GM03348 (cell line): ENCODE data around the gene TTC38.

Experiments
- DNase-seq: peaks from one replicate; pipeline ENCODE4 v3.0.0; 2012; ENCODE audit warnings: low spot score

TTC38 gene

GRCh38 chr22:46278656-46279645, 11.1 kb downstream of the TTC38 start:
- no peak for DNase-seq

- DNase-seq, result no peak
Measured at GRCh38 chr22:46280063-46280817, 12.4 kb downstream of the TTC38 start.

- no peak for DNase-seq
Measured at GRCh38 chr22:46280999-46281623, 13.3 kb downstream of the TTC38 start.

GRCh38 chr22:46281866-46282678, 14.3 kb downstream of the TTC38 start:
- DNase-seq, result no peak

- DNase-seq, result no peak
Measured at GRCh38 chr22:46286006-46286405, 18.2 kb downstream of the TTC38 start.

- no peak for DNase-seq
Measured at GRCh38 chr22:46286941-46287872, 19.4 kb downstream of the TTC38 start.

GRCh38 chr22:46287873-46288751, 20.3 kb downstream of the TTC38 start:
- no peak for DNase-seq

GRCh38 chr22:46288846-46289243, 21.0 kb downstream of the TTC38 start:
- no peak for DNase-seq

GRCh38 chr22:46289244-46289891, 21.6 kb downstream of the TTC38 start:
- DNase-seq, result no peak

GRCh38 chr22:46290121-46290842, 22.5 kb downstream of the TTC38 start:
- no peak for DNase-seq

- DNase-seq, result no peak
Measured at GRCh38 chr22:46290843-46291785, 23.3 kb downstream of the TTC38 start.

GRCh38 chr22:46292173-46292572, 24.4 kb downstream of the TTC38 start:
- no peak for DNase-seq

GRCh38 chr22:46292732-46293131, 24.9 kb downstream of the TTC38 start:
- no peak for DNase-seq

- DNase-seq, result peak; percentile 86
Measured at GRCh38 chr22:46293577-46294260, 25.9 kb downstream of the TTC38 start.

GRCh38 chr22:46294784-46295183, 27.0 kb downstream of the TTC38 start:
- no peak for DNase-seq

- no peak for DNase-seq
Measured at GRCh38 chr22:46295277-46295971, 27.6 kb downstream of the TTC38 start.
